CD4-positive, alpha-beta T cell treated with Interleukin-6 for 4 hours (primary cell): ENCODE measurements around the gene RAD18.

ENCODE experiments used
- DNase-seq: peaks from one replicate; pipeline ENCODE4 v3.0.0-alpha.2; 2020; ENCODE audit warnings: mixed read lengths

RAD18 gene

GRCh38 chr3:8891303-8891702 is 72.0 kb downstream of the RAD18 start:
- DNase-seq: no peak

- DNase-seq: no peak
These were observed 74.9 kb downstream of the RAD18 start for GRCh38 chr3:8888301-8888915.

DNA sequence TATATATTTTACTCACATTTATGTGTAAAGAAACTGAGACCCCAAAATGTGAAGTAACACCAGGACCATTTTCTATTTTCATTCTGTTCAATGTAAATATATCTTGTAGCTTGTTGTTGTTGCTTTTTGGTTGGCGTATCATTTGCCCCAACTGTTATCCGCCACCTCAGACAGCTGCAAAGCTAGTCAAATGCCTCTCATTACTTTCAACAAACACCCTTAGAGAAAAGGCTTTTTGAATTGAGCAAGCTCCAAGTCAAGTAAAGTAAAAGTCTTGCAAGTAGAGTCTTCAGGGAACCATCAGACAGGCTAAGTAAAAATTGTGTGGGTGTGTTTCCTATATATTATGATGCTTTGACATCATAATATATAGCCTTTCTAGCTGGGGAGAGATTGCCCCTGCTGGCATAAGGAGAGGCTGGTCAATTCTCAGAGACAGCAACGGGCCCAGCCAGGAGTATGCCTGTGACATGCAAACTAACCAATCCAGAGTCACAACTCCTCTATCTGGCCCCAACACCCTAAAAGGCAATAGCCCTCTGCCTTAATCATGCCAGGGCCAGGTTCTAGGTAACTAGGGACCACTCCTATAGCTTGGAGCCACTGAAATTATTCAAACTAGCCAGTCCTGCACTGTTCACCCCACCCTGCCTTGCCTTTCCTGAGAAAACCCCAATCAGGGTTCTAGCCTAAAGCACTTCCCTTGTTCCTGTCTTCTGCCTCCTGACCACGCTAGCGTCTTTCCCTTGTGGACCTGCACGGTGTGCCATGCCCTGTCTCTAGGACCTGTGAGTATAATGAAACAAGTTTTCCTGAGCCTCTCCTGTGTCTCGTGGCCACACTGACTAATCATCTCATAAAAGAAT is 75.6 kb downstream of the RAD18 start:
- DNase-seq: no peak

DNA sequence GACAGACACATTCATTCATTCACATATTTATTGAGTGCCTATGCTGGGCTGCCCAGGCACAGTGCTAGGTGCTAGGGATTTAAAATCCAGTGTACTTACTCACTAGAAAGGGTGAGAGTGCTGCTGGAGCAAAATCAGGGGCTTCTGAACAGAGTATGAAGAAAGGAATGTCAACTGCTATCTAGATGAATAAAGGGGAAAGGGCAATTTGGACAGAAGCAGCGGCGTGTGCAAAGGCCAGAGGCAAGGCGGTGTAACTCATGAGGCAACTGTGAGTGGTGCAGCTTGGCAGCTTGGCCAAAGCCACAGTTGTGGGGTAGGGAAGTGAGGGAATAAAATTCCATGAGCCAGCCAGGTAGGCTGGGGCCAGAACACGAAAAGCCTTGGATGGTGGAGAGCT is 76.7 kb downstream of the RAD18 start:
- no peak for DNase-seq

- DNase-seq: no peak
These were observed 77.5 kb downstream of the RAD18 start for GRCh38 chr3:8885536-8886316.

GRCh38 chr3:8884630-8885290 is 78.5 kb downstream of the RAD18 start:
- DNase-seq: no peak

- no peak for DNase-seq
These were observed 80.6 kb downstream of the RAD18 start for GRCh38 chr3:8882642-8883041.

DNA sequence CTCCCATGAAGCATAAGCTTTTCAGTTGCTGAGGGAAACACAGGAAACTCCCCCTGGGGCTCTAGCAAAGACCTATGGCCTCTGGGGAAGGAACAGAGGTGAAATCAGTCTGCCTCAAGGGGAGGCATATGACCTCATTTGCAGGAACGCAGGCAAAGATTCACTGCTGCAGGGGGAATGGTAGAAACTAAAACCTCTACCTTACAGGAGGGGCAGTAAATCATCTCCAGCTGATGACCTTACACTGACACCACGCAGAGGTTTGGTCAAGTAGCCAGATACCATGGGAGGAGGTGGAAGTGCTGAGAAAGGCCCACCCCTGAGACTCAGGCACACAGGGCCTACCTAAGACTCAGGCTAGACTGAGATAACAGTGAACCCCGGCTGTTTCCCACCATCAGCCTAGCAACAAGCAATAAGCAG is 81.1 kb downstream of the RAD18 start:
- no peak for DNase-seq

GRCh38 chr3:8879347-8879944 is 83.8 kb downstream of the RAD18 start:
- DNase-seq: no peak

DNA sequence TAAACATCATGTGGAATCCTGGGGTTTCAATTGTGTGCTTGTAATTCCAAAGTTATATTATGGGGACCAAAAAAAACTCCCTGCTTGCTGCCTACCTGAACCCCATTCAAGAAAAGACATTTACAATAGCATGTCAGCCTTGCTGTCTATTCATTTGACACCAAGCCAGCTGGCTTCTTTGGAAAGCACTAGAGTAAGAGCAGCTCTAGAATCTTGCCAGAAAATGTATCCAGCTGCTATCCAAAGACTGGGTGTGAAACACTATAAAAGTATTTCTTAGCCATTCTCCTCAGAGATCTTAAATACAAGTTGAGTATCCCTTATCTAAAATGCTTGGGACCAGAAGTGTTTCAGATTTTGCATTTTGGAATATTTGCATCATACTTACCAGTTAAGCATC is 87.4 kb downstream of the RAD18 start:
- no peak for DNase-seq

DNA sequence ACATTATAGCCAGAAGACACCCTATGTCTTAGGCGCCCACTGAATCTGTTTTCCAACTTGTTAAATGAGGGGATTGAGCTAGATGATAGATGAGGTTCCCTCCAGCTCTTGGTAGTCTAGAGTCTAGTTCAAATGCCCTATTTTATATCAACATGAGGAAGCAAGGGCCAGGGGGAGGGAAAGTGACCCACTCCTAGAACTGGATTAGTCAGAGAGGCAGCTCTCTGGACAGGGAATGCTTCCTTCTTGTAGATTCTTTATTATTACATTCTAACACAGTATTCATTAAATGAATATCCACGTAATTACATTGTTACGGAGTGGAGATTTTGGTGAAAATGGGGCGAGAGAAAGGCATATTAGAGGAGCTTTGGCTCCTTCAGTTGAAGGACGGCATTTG is 89.5 kb downstream of the RAD18 start:
- DNase-seq: no peak

GRCh38 chr3:8872261-8872660 is 91.0 kb downstream of the RAD18 start:
- no peak for DNase-seq

DNA sequence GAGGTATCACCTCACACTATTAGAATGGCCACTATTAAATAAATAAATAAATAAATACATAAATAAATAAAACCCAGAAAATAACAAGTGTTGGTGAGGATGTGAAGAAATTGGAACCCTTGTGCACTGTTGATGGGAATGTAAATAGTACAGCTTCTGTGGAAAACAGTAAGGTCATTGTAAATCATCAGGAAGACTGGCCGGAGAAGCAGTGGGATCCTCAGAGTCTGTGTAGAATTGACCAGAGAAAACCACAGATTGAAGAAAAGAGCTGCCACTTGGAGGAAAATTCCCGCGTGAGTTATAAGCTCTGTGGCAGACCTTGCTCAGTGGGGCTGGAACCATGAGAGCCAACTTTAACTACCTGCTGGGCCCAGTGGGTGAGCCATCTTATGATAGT is 92.0 kb downstream of the RAD18 start:
- no peak for DNase-seq

DNA sequence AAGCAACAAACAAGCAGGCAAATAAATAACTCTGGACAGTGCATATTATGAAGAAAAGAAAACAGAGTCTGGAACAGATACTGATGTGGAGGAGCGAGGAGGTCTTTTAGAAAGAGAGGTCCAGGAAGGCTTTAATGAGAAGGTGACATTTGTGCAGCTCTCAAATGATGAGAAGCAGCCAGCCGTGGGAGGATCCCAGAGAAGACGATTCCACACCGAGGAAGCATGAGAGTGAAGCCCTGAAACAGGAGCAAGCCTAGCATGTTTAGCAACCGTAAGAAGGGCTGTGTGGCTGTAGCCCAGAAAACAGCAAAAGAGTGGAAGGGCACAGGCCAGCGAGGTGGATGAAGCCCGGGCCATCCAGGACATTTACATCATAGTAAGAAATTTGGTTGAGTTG is 93.1 kb downstream of the RAD18 start:
- DNase-seq: no peak

DNA sequence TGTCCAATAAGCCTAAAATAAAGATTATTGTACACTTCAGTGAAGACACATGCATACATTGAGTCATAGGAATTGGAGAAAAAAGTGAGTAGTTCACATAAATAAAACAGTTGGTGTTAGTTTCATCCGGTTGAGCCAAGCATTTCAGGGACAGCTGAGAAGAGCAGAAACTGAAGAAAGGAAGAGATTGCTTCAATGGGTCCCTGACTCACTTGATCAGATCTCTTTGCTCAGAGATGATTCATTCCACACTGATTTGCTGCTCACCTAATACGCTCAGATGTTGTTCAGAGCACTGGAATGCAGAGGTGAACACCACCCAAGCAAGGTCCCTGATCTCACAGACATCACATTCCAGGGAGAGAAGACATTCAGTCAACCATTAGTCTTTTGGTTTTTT is 93.7 kb downstream of the RAD18 start:
- DNase-seq: no peak

DNA sequence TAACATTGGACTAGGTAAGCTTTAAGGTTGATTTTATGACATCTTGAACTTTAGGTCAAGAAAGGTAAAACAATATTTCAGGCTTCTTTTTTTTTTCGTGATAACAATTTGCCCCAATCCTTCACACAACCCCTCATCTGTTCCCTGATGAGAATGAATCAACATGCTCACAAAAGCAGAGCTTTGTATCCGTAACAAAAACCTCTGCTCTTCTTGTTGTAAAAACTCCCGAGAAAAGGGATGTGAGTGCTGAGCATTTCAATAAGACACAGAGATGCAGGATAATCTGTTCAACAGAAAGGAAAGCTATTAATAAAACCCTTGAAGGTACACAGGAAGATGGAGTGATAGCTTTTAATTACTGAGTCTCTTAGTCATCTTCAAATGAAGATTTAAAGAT is 94.3 kb downstream of the RAD18 start:
- no peak for DNase-seq

DNA sequence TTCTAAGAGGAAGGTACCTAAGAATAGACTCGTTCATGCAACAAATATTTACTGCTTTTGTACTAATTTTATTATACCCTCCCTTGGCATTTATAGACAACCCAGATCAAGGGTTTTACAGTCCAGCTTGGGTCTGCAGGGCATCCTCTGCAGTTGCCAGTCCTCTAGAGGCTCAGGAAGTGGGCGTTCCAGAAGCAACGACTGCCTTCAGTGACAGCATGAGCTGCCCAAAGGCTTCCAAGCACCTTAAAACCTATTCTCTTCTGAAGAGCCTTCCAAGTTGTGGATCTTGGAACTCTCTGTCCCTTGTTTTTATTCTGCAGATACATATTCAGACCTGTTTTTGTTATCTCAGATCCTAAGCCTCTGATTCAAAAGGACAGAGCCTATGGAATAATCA is 95.6 kb downstream of the RAD18 start:
- DNase-seq: no peak

GRCh38 chr3:8865697-8866096 is 97.6 kb downstream of the RAD18 start:
- DNase-seq: no peak

GRCh38 chr3:8864402-8865350 is 98.6 kb downstream of the RAD18 start:
- DNase-seq: no peak

GRCh38 chr3:8863891-8864290 is 99.4 kb downstream of the RAD18 start:
- no peak for DNase-seq

- DNase-seq: no peak
These were observed 105.4 kb downstream of the RAD18 start for GRCh38 chr3:8857720-8858367.
